Measurements from ENCODE around the gene TWIST1.

Gene TWIST1

DNA sequence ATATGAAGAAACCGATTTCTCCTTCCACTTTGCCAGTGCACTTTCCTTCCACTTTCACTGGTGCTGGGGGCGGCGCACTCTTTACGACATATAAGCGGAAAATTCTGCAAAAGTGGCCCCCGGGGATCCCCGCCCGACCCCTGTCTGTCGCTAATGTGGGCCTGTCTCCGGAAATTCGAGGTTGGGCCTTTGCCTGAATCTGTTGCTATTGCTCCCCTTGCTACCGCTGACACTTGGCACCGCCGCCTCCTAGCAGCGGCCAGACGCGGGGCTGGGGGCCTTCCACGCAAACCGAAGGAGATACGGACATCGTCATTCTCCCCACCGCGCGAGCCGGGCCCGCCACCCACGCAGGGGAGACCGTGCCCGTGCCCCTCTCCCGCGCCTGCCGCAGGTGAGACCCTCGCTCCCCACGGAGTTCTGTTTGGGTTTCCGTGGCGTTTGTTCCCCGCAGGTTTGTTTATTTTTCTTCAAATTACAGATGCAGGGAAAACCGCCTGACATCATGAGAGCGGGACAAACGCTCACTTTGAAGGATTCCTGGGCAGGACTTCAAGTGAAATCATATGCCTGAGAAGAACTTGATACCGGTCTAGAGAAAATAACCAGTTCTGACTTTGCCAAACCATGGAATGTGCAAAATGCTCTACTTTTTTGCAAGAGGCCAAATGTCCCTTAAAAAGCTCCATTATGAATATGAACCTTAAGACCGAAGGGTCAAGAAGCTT, 5.0 kb downstream of the TWIST1 start:
- DNase-seq: no peak

DNA sequence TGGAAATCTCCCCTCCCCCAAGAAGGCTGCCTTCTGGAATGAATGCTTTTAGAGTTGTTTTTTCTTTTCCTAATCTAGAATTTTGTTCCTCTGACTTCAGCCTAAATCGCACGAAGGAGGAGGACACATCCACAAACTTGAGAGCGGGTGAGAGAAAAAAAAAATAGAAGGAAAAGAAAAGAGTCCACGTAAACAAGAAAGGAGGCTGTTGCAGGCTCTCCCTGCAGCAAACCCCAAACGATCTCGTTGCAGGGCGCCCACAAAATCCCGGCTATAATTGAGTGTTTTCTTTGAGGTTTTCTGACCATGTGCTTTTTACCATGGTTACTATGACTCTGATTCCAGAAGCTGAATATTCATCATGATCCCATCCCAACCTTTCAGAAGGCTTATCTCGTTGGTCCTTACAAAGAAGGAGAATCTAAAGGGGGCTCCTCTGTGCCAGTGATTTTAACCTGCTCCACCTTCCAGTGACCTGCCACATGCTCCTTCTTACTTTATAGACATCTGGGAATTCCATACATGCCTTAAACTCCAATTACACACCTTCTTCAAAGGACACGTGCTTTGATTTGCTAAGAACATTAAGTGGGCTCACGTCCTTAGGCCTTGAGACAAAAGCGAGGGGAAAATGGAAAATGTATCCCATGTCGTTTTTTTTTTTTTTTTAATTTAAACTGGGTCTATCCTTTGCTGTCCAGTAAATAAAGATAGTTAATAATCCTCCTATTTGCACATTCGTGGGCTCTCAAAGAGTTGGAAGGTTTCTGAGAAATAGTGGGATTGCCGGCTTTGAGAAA, 5.8 kb downstream of the TWIST1 start:
- DNase-seq: no peak

DNA sequence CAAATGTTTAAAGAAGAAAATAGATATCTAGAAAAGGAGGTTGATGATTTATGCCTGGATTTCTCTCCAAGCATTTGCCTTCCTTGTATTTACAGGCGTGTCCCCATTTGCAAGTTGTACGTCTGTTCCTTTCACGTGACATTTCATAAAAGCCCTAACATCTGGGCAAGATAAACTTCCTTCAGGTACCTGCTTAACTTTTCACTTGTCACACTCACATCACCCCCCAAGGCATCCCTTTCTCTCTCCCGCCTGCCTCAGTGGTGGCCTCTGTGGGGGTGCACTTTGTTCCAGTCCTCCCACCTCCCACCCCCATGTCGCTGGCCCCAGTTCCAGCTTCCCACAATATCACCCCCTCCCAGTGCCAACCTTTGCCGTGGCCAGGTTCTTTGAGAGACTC, 6.7 kb downstream of the TWIST1 start:
- DNase-seq: no peak

DNA sequence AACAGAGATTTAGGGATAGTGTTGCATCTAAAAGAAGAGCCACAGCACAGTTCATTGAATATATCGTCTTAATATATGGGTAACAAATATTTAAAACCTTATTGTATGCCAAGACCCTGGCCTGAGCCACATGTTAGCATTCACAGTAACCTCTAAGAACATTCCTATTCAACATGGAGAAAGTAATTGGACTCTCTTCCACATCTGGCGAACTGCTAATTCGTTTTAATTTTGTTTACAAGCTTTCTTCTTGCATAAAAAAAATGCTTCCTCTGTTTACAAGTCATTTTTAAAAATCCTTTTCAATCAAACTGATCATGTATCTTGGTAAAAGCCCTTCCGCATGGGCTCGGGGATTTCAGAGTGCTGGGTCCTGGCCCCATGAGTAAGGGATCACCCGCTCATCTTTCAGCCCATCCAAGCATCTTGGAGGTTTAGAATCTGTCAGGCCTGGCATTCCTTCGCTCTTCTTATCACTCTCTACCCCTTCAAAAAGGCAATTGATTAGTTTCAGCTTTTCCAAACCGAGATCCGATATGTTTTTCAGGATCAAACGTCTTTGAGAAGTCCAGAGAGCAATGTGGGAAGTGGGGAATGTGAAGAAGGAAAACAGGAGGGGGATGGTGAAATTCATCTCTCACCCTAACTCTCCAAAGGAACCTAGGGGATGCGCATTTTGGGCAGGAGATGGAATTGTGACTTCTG, 7.3 kb downstream of the TWIST1 start:
- no peak for DNase-seq

DNA sequence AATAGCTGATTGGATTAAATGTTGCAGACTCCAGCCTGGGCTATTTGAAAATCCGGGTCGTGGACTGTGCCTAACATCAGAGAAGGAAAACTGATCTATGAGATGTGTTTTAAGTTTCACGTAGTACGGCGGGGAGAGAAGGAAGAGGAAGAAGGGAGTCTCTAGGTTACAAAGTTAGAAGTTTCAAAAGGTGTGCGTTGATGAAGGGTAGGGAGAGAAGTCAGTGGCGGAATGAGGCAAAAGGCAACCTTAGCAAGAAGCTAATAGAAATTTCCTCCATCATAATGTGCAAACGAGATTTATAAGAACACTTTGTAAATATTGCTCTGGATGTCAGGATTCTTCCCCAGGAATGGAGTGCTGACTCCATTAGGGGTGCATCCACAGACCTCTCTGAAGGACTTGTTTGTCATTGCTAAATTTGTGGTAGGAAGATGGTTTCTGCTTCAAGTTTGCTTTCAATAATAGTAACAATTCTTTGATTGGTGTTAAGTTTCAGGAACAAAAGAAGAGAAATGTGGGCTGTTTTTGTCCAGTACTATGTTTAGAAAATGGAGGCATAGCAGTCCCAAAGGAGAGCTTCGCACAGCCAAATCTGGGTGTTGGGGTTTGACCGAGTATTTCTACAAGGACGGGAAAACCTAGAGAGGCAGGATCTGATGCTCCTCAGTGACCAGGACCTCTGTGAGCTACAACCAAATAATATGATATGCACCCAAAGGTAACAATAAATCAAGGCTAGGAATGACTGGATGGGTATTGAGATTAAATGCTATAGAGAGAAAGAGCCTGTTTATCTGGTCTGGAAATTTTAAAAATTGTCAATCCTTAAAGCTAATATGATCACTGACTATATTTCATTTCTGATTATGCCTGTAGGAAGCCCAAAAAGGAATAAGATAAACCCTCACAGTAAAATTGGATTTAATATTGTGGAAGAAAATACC, 8.2 kb downstream of the TWIST1 start:
- no peak for DNase-seq

DNA sequence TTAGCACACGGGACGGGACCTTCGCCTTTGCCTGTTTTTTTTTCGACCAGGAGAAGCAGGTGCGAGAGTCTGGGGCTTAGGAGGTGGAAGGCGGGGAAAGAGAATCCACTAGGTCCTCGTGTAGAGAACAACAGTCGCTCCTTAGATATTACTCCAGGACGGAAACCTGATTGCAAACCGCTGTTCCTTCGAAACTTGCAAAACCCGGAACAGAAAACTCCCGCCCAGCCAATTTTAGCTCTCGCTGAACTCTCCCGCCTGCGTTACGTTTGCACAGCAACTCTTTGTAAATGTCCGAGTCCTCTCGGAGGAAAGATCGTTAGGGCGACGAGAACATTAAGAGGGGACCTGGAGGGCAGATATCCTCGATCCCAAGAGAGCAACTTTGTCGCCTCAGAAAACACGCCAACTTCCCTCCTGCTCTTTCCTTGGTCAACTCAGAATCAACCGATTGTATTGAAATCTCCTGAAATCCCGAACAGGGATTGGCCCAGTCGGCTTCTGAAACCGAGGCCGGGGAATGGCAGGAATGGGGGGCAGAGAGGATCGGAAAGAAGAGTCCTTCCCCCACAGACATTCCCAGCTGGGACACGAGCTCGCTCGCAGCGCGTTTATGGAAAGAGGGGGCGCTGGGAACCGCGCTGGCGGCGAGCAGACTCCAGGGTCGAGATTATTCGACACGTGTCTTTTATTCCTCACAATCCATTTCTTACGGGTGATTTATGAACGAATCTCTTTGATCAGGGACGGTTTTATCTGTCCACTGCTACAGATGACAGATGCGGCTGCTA, 9.9 kb downstream of the TWIST1 start:
- DNase-seq: no peak

DNA sequence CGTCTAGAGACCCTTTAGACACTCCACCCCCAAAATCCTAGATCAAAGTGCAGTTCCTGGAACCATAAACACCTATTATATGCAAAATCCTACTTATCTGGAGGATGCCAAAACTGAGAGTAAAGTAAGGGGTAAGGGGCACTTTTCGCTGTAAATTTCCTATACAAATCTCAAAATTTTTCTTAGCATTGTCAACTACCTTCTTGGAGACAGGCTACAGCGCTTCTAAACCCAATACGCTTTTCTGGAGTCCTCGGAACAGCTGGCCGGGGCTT, 10.4 kb downstream of the TWIST1 start:
- no peak for DNase-seq

DNA sequence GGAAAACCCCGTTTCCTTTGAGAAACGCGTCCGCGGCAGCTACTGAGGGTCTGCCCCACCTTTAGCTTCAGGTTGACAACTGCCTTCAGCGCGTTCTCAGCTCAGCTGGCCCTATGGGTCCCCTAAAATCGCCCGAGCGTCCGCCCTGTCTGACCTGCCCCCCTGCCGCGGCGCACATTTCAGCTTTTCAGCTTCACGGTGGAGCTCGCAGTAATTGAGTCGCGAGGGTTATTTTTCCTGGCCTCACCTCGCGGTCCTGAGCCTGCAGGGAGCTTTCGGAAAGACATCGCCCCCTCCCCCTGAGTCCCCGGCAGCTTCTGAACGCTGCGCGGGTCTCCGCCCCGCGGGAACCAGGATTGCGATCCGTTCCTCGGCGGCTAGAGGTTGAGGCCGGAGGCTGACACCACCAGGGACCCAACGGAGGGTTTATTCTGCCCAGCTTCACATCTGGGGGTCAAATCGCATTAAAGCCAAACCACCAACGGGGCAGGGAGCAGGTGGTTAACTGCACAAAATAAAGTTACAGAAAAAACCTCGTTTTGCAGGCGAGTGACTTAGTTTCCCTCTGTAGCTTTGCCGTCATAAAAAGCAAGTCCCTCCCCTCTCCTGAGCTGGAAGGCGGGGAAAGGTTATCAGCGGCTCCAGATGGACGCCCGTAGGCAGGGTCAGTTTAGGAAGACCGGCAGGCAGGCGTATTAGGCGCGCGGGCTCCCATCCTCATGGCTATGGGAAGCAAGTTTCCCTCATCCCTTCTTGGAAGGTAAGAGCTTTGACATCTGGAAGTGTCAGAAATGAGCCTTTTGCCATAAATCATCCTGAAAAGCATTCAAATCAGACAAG, 11.0 kb downstream of the TWIST1 start:
- no peak for DNase-seq

DNA sequence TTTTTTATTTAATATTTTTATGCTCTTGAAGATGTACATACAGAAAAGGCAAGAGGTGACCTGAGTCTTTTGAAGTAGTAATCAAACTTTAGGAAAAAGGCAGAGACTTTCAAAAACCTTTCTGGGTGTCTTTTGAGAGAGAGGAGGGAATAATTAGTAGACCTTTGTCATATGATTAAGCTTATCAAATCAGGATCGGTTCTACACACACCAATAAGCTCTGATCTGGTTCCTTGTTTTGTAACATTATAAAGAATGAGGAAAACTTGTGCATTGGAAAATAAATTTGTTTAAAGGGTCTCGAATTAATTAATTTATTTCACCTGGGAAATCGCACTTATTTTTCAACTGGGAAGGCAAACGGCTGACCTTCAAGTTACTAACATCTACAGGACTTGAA, 11.9 kb downstream of the TWIST1 start:
- DNase-seq: no peak

DNA sequence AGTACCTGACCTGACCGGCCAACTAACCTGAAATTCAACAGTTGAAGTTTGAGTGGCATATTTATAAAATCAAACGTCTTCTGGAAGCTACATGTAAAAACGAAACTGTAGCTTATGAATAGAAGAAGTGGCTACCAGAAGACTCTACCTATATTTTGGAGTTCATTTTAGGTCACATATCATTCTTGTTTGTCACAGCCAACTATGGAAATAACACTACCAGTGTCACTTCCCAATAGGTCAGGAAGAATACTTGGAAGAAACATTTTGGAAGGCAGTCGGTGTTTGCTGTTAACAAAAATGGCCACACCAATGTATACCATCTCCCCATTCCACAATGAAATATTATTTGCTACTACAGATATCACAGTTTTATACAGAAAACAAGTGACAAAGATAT, 12.6 kb downstream of the TWIST1 start:
- DNase-seq: no peak

DNA sequence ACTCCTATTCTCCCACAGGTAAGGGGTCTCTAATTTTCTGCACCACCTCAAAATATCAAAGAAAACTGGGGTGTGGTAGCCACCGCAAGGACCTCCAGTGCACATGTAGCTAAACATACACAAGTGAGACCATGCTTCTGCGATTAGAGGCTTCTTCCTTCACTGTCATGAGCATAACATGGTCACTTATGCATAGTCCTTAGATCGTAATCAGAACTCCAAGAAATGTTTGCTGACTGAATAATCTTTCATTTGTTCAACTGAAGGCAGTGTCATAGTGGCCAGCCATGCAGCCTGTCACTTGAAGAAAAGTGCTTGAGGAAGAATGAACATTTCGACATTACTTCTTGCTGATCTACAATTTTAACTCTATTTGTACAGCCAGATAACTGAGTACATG, 14.6 kb downstream of the TWIST1 start:
- DNase-seq: no peak

DNA sequence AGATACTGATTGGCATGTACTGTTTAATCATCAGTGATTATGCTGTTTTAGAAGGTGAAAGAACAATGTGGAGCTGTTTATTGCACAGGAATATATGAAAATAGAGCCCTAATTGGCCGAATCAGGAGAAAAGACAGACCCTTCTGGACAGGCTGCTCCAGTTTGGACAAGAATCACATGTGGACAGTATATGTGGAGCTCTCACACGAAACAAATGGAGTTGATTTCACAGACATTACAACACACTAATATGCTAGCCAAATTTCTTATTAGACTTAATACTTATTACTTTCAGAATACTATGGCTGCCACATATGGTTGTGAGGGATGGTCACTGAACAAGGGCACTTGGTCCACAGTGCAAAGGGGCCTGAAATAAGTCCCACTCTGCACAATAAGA, 15.5 kb downstream of the TWIST1 start:
- no peak for DNase-seq

DNA sequence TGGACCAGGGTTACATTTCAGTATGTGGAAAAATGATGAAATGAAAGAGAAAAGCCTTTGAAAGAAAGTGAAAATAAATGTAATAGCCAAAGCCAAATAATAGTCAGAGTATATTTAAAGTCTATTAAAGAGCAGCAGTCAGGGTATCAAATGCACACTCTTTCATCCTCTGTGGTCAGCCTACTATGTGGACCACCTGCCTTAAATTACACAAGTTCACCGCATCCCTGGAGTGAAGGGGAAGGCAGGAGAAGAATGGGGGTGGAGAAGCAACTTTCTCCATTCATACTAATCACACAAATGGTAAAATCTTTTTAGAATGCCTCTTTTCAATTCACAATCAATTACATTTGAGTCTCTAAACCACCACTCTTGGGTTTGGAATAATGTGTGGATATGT, 16.0 kb downstream of the TWIST1 start:
- no peak for DNase-seq

DNA sequence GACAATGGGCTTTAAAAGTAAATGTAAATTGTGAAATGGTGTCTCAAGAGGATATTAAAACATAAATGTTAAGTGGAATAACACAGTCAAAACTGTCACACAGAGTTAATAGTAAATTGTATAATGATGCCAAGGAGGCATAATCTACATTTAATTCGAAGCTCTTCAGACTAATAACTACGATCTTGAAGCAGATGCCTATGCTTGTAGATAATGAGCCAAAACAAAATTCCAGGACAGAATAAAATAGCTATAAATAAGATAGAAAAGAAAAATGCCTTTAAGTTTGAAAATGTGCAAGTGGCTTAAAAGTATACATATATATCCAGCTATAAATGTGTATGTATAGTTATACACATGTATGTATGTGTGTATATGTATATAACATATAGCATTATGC, 17.5 kb downstream of the TWIST1 start:
- DNase-seq: no peak

DNA sequence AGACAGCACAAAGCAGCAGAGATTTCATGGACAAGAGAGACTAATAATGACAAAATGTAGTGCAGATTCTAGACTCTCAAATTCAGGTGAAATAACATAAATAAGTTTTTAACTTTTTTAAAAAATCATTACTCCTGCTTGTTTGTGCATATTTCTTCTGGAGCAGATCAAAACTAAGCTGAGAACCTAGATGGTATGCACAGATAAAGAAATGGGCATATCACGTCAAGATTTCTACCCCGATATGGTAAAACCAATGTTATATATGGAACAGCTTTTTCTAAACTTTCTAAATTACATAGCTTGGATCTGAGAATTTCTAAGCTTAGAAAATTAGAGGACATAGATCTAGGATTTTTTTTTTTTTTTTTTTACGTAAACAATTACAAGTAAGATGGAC, 18.2 kb downstream of the TWIST1 start:
- no peak for DNase-seq

DNA sequence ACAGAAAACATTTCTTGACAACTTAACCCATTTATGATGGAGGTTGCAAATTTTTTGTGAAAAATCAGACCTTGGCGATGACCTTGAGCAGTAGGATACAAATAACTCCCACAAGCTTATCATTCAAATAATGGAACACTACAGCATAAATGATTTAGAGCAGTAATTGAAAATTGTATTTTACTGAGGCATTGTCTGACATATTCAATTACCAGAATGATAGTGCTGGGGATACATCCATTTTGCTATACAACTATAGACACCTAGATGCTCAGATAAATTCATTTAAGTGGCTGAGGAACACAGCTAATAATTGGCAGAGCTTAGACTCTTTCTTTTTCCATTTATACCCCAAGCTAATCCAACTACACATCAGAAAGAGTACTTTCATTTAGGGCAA, 18.9 kb downstream of the TWIST1 start:
- DNase-seq: no peak

DNA sequence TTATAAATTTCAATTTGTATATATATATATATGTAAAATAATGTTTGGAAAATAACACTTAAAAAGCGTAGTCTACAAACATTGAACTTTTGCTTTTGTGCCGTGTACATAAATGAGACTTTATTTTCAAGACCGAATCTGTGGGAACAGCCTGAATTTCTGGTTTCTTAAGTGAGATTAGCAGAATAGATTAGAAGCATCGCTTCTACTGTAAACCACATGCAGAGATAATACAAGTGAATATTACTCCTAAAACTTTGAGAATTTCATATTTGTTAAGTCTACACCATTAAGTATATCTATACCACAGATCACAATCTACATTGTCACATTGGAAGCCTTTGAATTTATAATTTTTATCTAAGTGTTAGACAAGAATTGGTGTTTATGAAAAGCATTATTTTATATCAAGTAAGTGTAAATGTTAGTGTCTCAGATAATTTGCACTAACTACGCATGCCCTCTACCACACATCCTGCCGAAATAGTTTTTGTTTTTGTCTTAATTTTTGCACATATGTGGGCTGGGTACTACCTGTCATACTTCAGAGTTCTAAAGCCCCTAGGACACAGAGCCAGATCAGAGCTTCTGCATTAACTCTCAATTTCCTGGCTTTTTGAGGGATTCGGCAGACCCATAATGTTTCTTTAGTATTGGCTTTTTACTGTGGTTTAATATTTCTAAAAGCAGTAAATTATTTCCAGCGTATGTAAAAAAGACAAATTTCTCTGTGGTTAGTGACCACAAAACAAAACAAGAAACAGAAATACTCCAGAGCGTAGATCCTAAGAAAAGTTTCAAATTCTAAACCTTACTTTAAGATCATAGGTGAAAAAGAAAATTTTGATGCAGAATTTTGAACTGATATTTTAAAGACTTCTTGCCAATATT, 20.0 kb downstream of the TWIST1 start:
- DNase-seq: no peak

DNA sequence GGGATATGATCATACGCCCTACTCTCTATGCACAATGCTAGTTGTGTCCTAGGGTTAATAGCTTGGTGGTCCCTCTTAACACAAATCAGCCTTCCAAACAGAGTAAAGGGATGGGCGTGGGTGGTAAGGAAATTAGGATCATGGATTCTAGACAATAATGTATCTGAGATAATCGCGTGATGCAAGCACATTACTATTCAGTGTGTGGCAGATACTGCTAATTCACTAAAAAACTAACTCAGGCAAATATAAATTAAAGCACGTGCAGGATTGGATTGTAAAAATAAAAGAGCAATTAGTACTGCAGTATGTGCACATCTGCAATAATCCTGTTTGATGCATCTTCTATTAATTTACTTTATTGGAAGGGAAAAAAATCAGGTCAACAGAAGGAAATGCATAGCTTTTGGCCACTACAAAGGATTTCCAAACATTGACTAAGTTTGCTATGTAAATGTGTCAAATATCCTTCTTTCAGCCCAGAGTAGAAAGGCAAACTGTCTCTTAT, 22.0 kb downstream of the TWIST1 start:
- no peak for DNase-seq

DNA sequence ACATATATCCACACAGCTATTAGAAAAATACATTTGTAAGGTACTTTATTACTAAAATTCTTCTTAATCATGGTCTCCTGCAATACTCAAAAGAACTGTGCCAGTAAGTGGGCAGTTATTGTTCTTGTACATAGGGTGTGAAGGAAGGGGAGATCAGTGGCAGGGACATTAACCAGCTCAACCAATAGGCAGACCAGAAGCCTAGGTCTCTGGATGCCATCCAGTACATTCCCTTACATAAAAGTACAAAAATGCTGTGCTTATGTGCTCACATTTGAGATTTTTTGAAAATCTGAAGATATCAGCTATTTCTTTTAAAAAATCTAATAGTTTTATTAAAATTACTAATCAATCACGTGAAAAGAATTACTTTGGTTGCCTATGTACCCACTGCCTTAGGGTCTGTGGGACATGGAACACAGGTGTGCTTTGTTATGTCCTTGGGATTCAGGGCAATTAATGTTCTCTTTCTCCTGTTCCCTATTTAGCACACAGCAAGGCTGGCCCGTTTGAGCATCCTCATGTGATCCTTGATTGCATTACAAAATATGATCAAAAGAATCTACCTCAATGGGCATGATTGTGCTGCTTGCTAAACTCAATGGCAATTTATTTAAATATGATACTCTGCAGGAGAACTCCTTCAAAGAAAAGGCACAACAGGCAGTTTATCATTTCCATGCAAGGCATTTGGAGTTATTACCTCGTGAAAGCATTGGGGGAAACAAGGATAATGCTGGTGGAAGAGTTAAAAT, 22.7 kb downstream of the TWIST1 start:
- DNase-seq: no peak

Data from activated CD4-positive, alpha-beta T cell treated with anti-CD3 and anti-CD28 coated beads, Interleukin-2, amount 50 U/mL, for 16 hours (primary cell).